Chondrocyte (in vitro differentiated cells): ENCODE measurements around the gene PPP1R12C. TPM values are rescaled to one million over a fixed set of nuclear protein-coding genes. Genes with fewer than 3 reads are reported as not detected.
A peak's percentile ranks its signal among the peaks of the same experiment; 100 is the strongest.

Experiments used
- DNase-seq: peaks from one replicate; pipeline ENCODE4 v3.0.0; 2021; ENCODE audit warnings: mixed read lengths, low spot score
- H3K27ac Mint-ChIP-seq: one replicate; pipeline ENCODE4 v1.8.0; 2021; ENCODE audit warnings: mild to moderate bottlenecking, moderate library complexity, mixed read lengths; ENCODE audit not compliant: unreplicated experiment
- H3K27me3 Mint-ChIP-seq: 2 replicates; pipeline ENCODE4 v1.8.0; 2021; ENCODE audit warnings: low read depth, mixed read lengths
- H3K36me3 Mint-ChIP-seq: 2 replicates; pipeline ENCODE4 v1.8.0; 2021; ENCODE audit warnings: low read depth, mixed read lengths
- H3K4me1 Mint-ChIP-seq: 2 replicates; pipeline ENCODE4 v1.8.0; 2021; ENCODE audit warnings: low read depth, mild to moderate bottlenecking, mixed read lengths
- H3K4me3 Mint-ChIP-seq: one replicate; pipeline ENCODE4 v1.8.0; 2021; ENCODE audit warnings: mild to moderate bottlenecking, moderate library complexity, mixed read lengths; ENCODE audit not compliant: unreplicated experiment
- H3K9me3 Mint-ChIP-seq: 2 replicates; pipeline ENCODE4 v1.8.0; 2021; ENCODE audit warnings: low read depth, mixed read lengths
- CTCF ChIP-seq: fragments of 200-600 bp; sonication (generic); IDR thresholded peaks from 2 replicates; pipeline ENCODE4 v1.5.0; 2021; ENCODE audit warnings: antibody characterized with exemption, mild to moderate bottlenecking, moderate library complexity
- total RNA-seq: library from RNA; stranded (reverse); gene quantifications from 3 replicates; pipeline ENCODE4 v1.2.1, GENCODE V29; 2021

Gene PPP1R12C
- total RNA-seq, 1 donor from 2014 or later = 103 TPM

GRCh38 chr19:55098716-55099556, 18.5 kb downstream of the PPP1R12C start:
- H3K27ac Mint-ChIP-seq = no peak overlapping the region
- peaks cover 19% of the 10 kb centered on the region for H3K36me3 Mint-ChIP-seq
- no peaks in the 10 kb centered on the region for H3K9me3 Mint-ChIP-seq
- DNase-seq = no peak
- no peaks in the 10 kb centered on the region for H3K27me3 Mint-ChIP-seq
- no peak overlapping the region for H3K4me3 Mint-ChIP-seq
- peak; percentile 40 for TF ChIP-seq CTCF
- no peaks in the 10 kb centered on the region for H3K4me1 Mint-ChIP-seq

- no peak for DNase-seq
- Mint-ChIP-seq H3K4me1 (no peaks in the 10 kb centered on the region), H3K4me3 (no peak overlapping the region), H3K27me3 (no peaks in the 10 kb centered on the region), H3K36me3 (peaks cover 13% of the 10 kb centered on the region), H3K27ac (no peak overlapping the region), H3K9me3 (no peaks in the 10 kb centered on the region)
- no peak for TF ChIP-seq CTCF
Measured at GRCh38 chr19:55097864-55098715, 19.3 kb downstream of the PPP1R12C start.

- peaks cover 6% of the 10 kb centered on the region for H3K36me3 Mint-ChIP-seq
- no peaks in the 10 kb centered on the region for H3K9me3 Mint-ChIP-seq
- TF ChIP-seq CTCF = no peak
- no peak for DNase-seq
- H3K4me1 Mint-ChIP-seq = no peaks in the 10 kb centered on the region
- no peak overlapping the region for H3K27ac Mint-ChIP-seq
- H3K4me3 Mint-ChIP-seq = no peak overlapping the region
- H3K27me3 Mint-ChIP-seq = no peaks in the 10 kb centered on the region
Measured at GRCh38 chr19:55096061-55096701, 21.3 kb downstream of the PPP1R12C start.

GRCh38 chr19:55095260-55096060, 22.0 kb downstream of the PPP1R12C start:
- Mint-ChIP-seq H3K27ac (no peak overlapping the region), H3K4me1 (no peaks in the 10 kb centered on the region), H3K36me3 (peaks cover 6% of the 10 kb centered on the region), H3K9me3 (no peaks in the 10 kb centered on the region), H3K4me3 (no peak overlapping the region), H3K27me3 (no peaks in the 10 kb centered on the region)
- DNase-seq = no peak
- TF ChIP-seq CTCF = no peak
